KMS-11 (cell line): ENCODE measurements around the gene ASPSCR1.

Source experiments
- H2AFZ ChIP-seq: fragments of 200-600 bp; sonication (generic); 2 replicates; pipeline ENCODE4 v1.6.1; 2016; ENCODE audit warnings: antibody characterized with exemption, mixed run types, low read depth
- H3K27ac ChIP-seq: fragments of 200-600 bp; sonication (generic); 2 replicates; pipeline ENCODE4 v1.6.1; 2016; ENCODE audit warnings: mild to moderate bottlenecking, mixed run types
- H3K27me3 ChIP-seq: fragments of 200-600 bp; sonication (generic); 2 replicates; pipeline ENCODE4 v1.6.1; 2017; ENCODE audit warnings: mild to moderate bottlenecking, low read depth, mixed run types, moderate library complexity; ENCODE audit not compliant: insufficient read depth
- H3K36me3 ChIP-seq: fragments of 200-600 bp; sonication (generic); 2 replicates; pipeline ENCODE4 v1.6.1; 2017; ENCODE audit warnings: mild to moderate bottlenecking, mixed run types; ENCODE audit not compliant: insufficient read depth
- H3K4me1 ChIP-seq: fragments of 200-600 bp; sonication (generic); 2 replicates; pipeline ENCODE4 v1.6.1; 2016; ENCODE audit warnings: mild to moderate bottlenecking, low read depth, mixed run types; ENCODE audit not compliant: poor library complexity, severe bottlenecking
- H3K4me2 ChIP-seq: fragments of 200-600 bp; sonication (generic); 2 replicates; pipeline ENCODE4 v1.7.0; 2016; ENCODE audit warnings: mild to moderate bottlenecking, mixed run types
- H3K4me3 ChIP-seq: fragments of 200-600 bp; sonication (generic); IDR thresholded peaks from 2 replicates; pipeline ENCODE4 v1.6.1; 2017; ENCODE audit warnings: low read depth, low read length, mixed read lengths; ENCODE audit not compliant: insufficient read depth
- H3K79me2 ChIP-seq: fragments of 200-600 bp; sonication (generic); 2 replicates; pipeline ENCODE4 v1.6.1; 2016; ENCODE audit warnings: low read depth, mixed run types; ENCODE audit not compliant: insufficient read depth
- H3K9ac ChIP-seq: fragments of 200-600 bp; sonication (generic); 2 replicates; pipeline ENCODE4 v1.6.1; 2016; ENCODE audit warnings: mild to moderate bottlenecking, mixed run types
- H4K20me1 ChIP-seq: fragments of 200-600 bp; sonication (generic); 2 replicates; pipeline ENCODE4 v1.6.1; 2016; ENCODE audit warnings: mild to moderate bottlenecking, mixed run types; ENCODE audit not compliant: insufficient read depth
- CTCF ChIP-seq: fragments of 200-600 bp; sonication (generic); conservative IDR thresholded peaks from 2 replicates; pipeline ENCODE4 v1.6.1; 2017; ENCODE audit warnings: low read depth, mild to moderate bottlenecking, antibody characterized with exemption, low read length, moderate library complexity, mixed read lengths

Gene ASPSCR1

DNA sequence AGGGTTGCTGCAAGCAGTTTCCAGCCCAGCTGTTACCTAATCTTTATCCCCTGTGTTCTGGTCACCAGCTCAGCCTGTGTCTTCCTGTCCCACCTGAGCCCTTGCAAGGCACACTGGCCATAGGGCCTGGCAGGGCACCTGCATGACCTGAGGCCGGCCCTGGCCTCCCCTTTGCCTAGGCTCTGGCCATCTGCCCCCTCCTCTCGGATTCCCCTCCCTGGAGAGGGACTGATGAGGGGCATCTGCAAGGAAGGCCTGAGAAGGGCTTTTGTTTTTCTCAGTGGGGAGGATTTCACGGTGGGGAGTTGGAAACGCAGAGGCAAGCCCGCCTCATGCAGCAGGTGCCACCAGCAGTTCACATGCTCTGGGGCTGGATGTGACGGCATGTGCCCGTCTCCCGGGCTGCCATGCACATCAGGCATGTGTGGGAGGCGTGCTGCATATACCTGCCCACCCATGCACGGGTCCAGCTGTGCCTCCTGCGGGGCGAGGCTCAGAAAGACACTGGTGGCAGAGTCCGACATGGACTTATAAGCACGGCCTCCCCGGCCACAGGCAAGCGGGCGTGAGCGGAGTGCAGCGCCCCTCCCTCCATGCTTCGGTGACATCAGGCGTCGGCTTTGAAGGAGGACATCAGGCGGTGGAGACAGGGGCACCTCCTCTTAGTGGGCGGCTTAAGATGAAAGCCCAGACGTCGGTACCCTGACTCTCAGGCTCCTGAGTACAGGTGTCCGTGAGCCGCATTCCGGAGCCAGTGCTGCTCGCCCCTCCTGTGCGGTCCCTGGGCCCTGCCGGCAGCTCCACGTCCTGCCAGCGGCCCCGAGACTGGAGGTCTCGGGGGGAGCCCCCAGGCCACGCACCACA lies 16.5 kb downstream of the ASPSCR1 start:
- Histone ChIP-seq H3K27ac (no peak overlapping the region), H3K27me3 (no peaks in the 10 kb centered on the region), H3K36me3 (no peaks in the 10 kb centered on the region), H3K9ac (no peak overlapping the region), H4K20me1 (no peaks in the 10 kb centered on the region), H2AFZ (no peak overlapping the region), H3K4me2 (no peak overlapping the region), H3K79me2 (no peaks in the 10 kb centered on the region), H3K4me1 (no peaks in the 10 kb centered on the region), H3K4me3 (no peak overlapping the region)
- TF ChIP-seq CTCF: no peak

- no peak overlapping the region for H3K4me2 ChIP-seq
- no peak overlapping the region for H3K9ac ChIP-seq
- H3K27ac ChIP-seq: no peak overlapping the region
- H2AFZ ChIP-seq: no peak overlapping the region
- H3K4me3 ChIP-seq: no peak overlapping the region
- no peaks in the 10 kb centered on the region for H3K36me3 ChIP-seq
- H3K27me3 ChIP-seq: no peaks in the 10 kb centered on the region
- no peak for TF ChIP-seq CTCF
- H4K20me1 ChIP-seq: no peaks in the 10 kb centered on the region
- H3K4me1 ChIP-seq: no peaks in the 10 kb centered on the region
- H3K79me2 ChIP-seq: no peaks in the 10 kb centered on the region
Observed at GRCh38 chr17:81994593-81995462, 17.4 kb downstream of the ASPSCR1 start.

GRCh38 chr17:81995463-81996231 lies 18.2 kb downstream of the ASPSCR1 start:
- Histone ChIP-seq H3K4me1 (no peaks in the 10 kb centered on the region), H3K79me2 (no peaks in the 10 kb centered on the region), H3K36me3 (no peaks in the 10 kb centered on the region), H3K4me2 (no peak overlapping the region), H3K4me3 (no peak overlapping the region), H2AFZ (no peak overlapping the region), H3K27ac (no peak overlapping the region), H3K9ac (no peak overlapping the region), H4K20me1 (no peaks in the 10 kb centered on the region), H3K27me3 (no peaks in the 10 kb centered on the region)
- no peak for TF ChIP-seq CTCF

- no peak overlapping the region for H3K27ac ChIP-seq
- no peaks in the 10 kb centered on the region for H3K4me1 ChIP-seq
- no peak overlapping the region for H2AFZ ChIP-seq
- no peaks in the 10 kb centered on the region for H3K27me3 ChIP-seq
- H3K36me3 ChIP-seq: no peaks in the 10 kb centered on the region
- no peaks in the 10 kb centered on the region for H4K20me1 ChIP-seq
- H3K9ac ChIP-seq: no peak overlapping the region
- H3K79me2 ChIP-seq: no peaks in the 10 kb centered on the region
- no peak overlapping the region for H3K4me3 ChIP-seq
- TF ChIP-seq CTCF: no peak
- no peak overlapping the region for H3K4me2 ChIP-seq
Observed at GRCh38 chr17:81996232-81996756, 18.9 kb downstream of the ASPSCR1 start.
